HG03442 (cell line): Measurements from ENCODE around the gene EFS.

Source experiments
- ATAC-seq: cut with Tn5 transposase; IDR thresholded peaks from one replicate; pipeline ENCODE4 v1.9.1; 2021; ENCODE audit warnings: mild to moderate bottlenecking, moderate library complexity; ENCODE audit not compliant: unreplicated experiment

Gene EFS

GRCh38 chr14:23359722-23360447, 5.1 kb downstream of the EFS start:
- ATAC-seq = no peak

GRCh38 chr14:23359167-23359626, 5.8 kb downstream of the EFS start:
- ATAC-seq = no peak

- ATAC-seq = no peak
Observed at GRCh38 chr14:23358553-23359166, 6.3 kb downstream of the EFS start.

GRCh38 chr14:23358042-23358441, 6.9 kb downstream of the EFS start:
- ATAC-seq = no peak

- ATAC-seq = no peak
Observed at GRCh38 chr14:23357261-23357660, 7.7 kb downstream of the EFS start.

GRCh38 chr14:23356662-23357061, 8.3 kb downstream of the EFS start:
- ATAC-seq = no peak

GRCh38 chr14:23355871-23356435, 9.0 kb downstream of the EFS start:
- no peak for ATAC-seq

- no peak for ATAC-seq
Observed at GRCh38 chr14:23354990-23355389, 10.0 kb downstream of the EFS start.

- no peak for ATAC-seq
Observed at GRCh38 chr14:23353433-23353780, 11.6 kb downstream of the EFS start.

GRCh38 chr14:23352506-23353432, 12.2 kb downstream of the EFS start, which contains the start of gene SLC22A17:
Gene SLC22A17, minus strand, starts transcription at chr14:23352887.
- no peak for ATAC-seq

GRCh38 chr14:23351681-23352505, 13.1 kb downstream of the EFS start:
- no peak for ATAC-seq

- no peak for ATAC-seq
Observed at GRCh38 chr14:23349156-23349845, 15.7 kb downstream of the EFS start.

- no peak for ATAC-seq
Observed at GRCh38 chr14:23348297-23348655, 16.7 kb downstream of the EFS start.

- ATAC-seq = no peak
Observed at GRCh38 chr14:23347406-23348296, 17.3 kb downstream of the EFS start.

- ATAC-seq = no peak
Observed at GRCh38 chr14:23346693-23347405, 18.1 kb downstream of the EFS start.

GRCh38 chr14:23345987-23346692, 18.8 kb downstream of the EFS start:
- no peak for ATAC-seq

GRCh38 chr14:23344481-23344880, 20.5 kb downstream of the EFS start:
- ATAC-seq = no peak
